GM10248 (cell line): Measurements from ENCODE around the gene RAB10.
"Not testable (repeated sequence)": the region's sequence is repeated elsewhere in the genome, so short reads cannot be mapped to it uniquely, and the experiment has no call there.

ENCODE experiments used
- CTCF ChIA-PET: fragments of 300-600 bp; sonication (Branson Sonifier 250); formaldehyde crosslinking; extraction: SDS; loops from one replicate; lab custom pipeline; 2021; ENCODE audit warnings: antibody characterized with exemption; lab: Yijun Ruan, JAX
- POLR2A ChIA-PET: fragments of 350-650 bp; sonication (Branson Sonifier 250); formaldehyde crosslinking; extraction: SDS; loops from one replicate; lab custom pipeline; 2020; ENCODE audit warnings: antibody characterized with exemption; lab: Yijun Ruan, JAX
- DNase-seq: peaks from one replicate; pipeline ENCODE4 v3.0.0; 2012; ENCODE audit errors: extremely low spot score
- CTCF ChIP-seq: IDR thresholded peaks from 2 replicates; pipeline ENCODE4 v1.5.1; 2012; ENCODE audit warnings: mild to moderate bottlenecking, low read depth; ENCODE audit errors: extremely low read depth, missing control alignments, control extremely low read depth

The RAB10 gene

GRCh38 chr2:26157580-26157979 is 123.7 kb downstream of the RAB10 start:
- ChIA-PET POLR2A (no interaction called here), CTCF (no interaction called here)
- no peak for TF ChIP-seq CTCF
- no peak for DNase-seq

- ChIA-PET POLR2A (no interaction called here), CTCF (interaction anchor here (0.9 to 1.3 kb wide), 3 partner anchors 16 to 23 kb away, joined by 3 read pairs; no protein-coding TSS in a partner anchor)
- no peak for DNase-seq
- no peak for TF ChIP-seq CTCF
Measured at GRCh38 chr2:26161926-26162325, 128.0 kb downstream of the RAB10 start.

- no peak for DNase-seq
- ChIA-PET CTCF (no interaction called here), POLR2A (no interaction called here)
- TF ChIP-seq CTCF: no peak
Measured at GRCh38 chr2:26162963-26163362, 129.1 kb downstream of the RAB10 start.

GRCh38 chr2:26164231-26164630 is 130.3 kb downstream of the RAB10 start:
- POLR2A ChIA-PET: no interaction called here

GRCh38 chr2:26164641-26165211 is 130.8 kb downstream of the RAB10 start:
- no peak for TF ChIP-seq CTCF
- ChIA-PET POLR2A (no interaction called here), CTCF (no interaction called here)

More at GRCh38 chr2:26164231-26164630, 130.3 kb downstream of the RAB10 start:
- no peak for TF ChIP-seq CTCF
- CTCF ChIA-PET: no interaction called here
- DNase-seq: no peak

GRCh38 chr2:26165403-26165802 is 131.5 kb downstream of the RAB10 start:
- no peak for TF ChIP-seq CTCF
- DNase-seq: no peak
- CTCF ChIA-PET: no interaction called here
- POLR2A ChIA-PET: no interaction called here

More at GRCh38 chr2:26164641-26165211, 130.8 kb downstream of the RAB10 start:
- no peak for DNase-seq

GRCh38 chr2:26166541-26166940 is 132.7 kb downstream of the RAB10 start:
- POLR2A ChIA-PET: interaction anchor here (0.6 kb wide), 1 partner anchor 775 kb away, joined by 8 read pairs; no protein-coding TSS in a partner anchor
- CTCF ChIA-PET: not testable (repeated sequence)

More at GRCh38 chr2:26166541-26166940, 132.7 kb downstream of the RAB10 start:
- DNase-seq: not testable (repeated sequence)
